ENCODE measurements around the gene SFXN5. TPM values are rescaled to one million over a fixed set of nuclear protein-coding genes. Genes with fewer than 3 reads are reported as not detected.

Gene SFXN5
- total RNA-seq, 1 donor from 2014 or later, result 19.5 TPM

DNA sequence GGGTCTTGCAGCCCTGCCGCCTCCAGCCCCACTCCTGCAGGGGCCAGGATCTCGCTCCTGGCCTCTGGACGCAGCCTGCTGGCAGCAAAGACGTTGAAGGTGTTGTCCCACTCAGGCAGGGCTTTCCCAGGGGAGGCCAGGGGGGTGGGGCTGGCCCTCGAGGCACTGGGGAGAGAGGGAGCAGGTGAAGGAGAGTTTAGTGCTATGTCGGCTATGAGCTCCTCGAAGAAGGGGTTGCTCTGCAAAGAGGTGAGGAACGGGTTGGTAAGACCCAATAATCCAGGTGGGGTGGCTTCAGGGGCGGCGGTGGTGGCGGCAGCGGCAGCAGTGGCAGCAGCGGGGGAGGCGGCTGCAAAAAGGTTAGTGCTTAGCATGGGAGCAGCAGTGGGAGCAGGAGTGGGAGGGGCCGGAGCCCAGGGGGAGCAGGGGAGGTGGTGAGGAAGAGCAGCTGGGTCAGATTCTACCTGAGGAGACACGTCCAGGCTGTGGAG, 9.7 kb upstream of the SFXN5 start:
- ATAC-seq, result no peak
- no peak for DNase-seq (ENCODE audit: low spot score)
- intact Hi-C loops (cut with DNase I), result no loop called here

GRCh38 chr2:73080321-73081131, 9.0 kb upstream of the SFXN5 start:
- DNase-seq (ENCODE audit: low spot score), result no peak
- intact Hi-C loops (cut with DNase I), result no loop called here
- ATAC-seq, result no peak

DNA sequence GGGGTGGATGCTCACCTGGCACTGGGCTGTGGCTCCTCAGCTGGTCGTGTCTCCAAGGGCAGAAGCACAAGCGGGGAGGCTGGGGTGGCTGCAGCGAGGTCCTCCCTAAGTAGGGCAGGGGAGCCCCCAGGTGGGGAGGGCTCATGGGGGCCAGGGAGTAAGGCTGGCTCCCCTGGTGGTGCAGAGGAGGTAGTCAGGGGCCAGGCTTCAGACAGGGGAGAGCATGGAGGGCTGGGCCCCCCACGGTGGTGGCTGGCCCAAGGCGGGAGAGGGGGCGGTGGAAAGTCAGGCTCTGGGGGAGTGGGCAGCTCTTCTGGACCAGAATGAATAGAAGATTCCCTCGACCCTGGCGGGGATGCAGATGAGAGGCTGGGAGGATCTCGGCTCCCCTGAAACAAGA, 8.1 kb upstream of the SFXN5 start:
- intact Hi-C loops (cut with DNase I), result no loop called here
- ATAC-seq, result no peak
- no peak for DNase-seq (ENCODE audit: low spot score)

- intact Hi-C loops (cut with DNase I), result no loop called here
- ATAC-seq, result no peak
- no peak for DNase-seq (ENCODE audit: low spot score)
Measured at GRCh38 chr2:73078457-73079411, 7.2 kb upstream of the SFXN5 start.

- intact Hi-C loops (cut with DNase I), result no loop called here
- DNase-seq (ENCODE audit: low spot score) (no peak), ATAC-seq (no peak)
Measured at GRCh38 chr2:73077424-73077795, 5.9 kb upstream of the SFXN5 start.

GRCh38 chr2:73076701-73077423, 5.3 kb upstream of the SFXN5 start:
- intact Hi-C loops (cut with DNase I), result no loop called here
- DNase-seq (ENCODE audit: low spot score), result no peak
- no peak for ATAC-seq

DNA sequence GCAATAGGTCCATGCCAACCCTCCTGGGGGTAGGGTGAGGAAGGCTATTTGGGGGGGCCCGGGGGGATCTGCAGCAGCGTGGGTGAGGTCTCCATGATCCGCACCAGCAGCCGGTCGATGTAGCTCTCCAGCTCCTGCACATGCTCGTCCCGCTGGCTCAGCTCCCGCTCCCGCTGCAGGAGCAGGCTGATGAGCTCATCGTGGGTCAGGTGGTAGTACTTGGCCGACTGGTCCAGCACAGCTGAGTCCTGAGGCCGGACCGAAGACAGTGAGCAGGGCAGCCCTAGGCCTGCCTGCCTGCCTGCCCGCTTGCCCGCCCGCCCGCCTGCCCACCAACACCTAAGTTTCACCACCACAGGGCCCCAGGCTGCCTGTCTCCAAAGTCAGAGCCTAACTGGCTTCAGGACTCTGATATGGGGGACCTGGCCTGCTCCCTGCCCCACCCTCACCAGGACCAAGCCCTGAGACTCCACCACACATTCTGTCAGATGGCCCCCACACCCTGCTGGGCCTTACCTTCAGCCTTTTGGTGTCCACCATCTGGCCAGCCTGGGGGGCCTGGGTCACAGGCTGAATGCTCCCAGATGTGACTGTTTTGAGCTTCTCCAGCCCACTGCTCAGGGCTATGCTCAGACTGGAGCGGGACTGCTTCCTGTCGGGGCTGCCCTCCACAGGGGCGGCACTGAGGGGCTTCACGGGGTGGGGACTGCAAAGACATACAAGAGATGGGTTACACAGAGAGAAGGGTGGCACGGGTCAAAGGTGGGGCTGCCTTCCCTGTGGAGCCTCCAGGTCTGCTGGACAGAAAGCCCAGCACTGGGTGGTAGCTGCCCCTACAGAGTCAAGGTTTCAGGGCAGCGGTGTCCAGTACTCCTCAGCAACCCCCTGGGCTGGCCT, 4.2 kb upstream of the SFXN5 start:
- DNase-seq (ENCODE audit: low spot score) (no peak), ATAC-seq (peak; percentile 14)
- intact Hi-C loops (cut with DNase I), result no loop called here

DNA sequence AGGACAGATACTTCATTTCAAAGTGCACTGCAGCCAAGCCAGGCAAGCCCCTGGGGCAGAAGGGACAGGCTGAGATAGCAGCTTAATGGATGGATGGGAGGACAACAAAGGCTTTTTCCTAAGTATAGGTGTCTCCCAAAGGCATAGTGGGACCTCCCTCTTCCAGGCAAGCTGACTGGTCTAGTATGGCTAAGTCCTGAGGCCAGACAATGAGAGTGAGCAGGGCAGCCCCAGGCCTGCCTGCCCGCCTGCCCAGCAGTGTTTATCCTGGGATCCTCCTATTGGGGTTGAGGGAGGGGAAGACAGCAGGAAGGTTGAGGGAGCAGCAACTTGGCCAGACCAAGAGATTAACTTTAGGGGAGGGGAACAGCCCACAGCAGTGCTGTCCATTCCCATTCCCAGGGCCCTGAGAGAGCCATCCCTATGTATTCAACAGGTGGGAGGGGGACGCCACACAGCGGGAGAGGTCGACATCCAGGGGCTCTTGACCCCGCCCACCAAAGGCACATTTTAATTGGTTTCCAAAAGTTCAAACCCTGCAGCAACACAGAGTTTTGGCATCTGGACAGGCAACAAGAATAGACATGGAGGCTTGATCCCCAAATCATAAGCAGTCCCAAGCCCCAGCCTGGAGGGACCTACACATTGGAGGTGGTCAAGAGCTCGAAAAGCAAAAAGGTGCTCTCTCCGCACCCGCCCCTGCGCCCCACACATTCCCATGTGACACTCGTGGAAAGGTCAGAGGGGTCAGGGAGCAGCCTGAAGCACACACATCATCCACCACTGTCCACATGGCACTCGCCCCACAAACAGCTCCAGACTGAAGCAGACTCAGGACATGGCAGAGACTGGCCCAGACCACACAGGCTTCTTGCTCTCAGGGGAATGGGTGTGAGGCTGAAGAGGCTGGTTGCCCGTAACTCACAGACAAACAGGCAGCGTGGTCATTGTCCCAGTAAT, 2.9 kb upstream of the SFXN5 start:
- ATAC-seq (no peak), DNase-seq (ENCODE audit: low spot score) (no peak)
- intact Hi-C loops (cut with DNase I), result loop anchor here (5.0 kb wide), 1 partner anchor 82 kb away; no protein-coding TSS in a partner anchor

DNA sequence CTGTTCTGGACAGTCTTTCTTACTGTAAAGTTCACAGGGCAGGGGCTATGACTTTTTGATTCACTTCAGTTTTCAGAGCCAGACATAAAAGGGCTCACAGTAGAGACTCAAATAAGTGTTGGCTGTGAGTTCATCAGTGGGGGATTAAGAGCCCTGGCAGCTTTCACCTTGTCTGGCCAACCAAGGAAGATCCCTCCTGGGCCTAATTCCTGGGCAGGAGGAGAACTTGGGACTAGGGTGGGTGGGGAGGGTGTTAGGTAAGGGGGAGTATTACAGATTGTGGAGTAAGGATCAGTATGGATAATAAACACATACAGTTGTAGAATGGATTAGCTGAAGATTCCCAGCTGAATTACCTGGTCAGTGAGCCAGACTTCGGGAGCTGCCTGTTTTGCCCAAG, 904 bp upstream of the SFXN5 start:
- no peak for DNase-seq (ENCODE audit: low spot score)
- intact Hi-C loops (cut with DNase I), result loop anchor here (5.0 kb wide), 1 partner anchor 80 kb away; no protein-coding TSS in a partner anchor
- no peak for ATAC-seq

GRCh38 chr2:73072129-73072395, 550 bp upstream of the SFXN5 start:
- DNase-seq (ENCODE audit: low spot score) (no peak), ATAC-seq (peak; percentile 35)
- intact Hi-C loops (cut with DNase I), result loop anchor here (5.0 kb wide), 1 partner anchor 80 kb away; no protein-coding TSS in a partner anchor

DNA sequence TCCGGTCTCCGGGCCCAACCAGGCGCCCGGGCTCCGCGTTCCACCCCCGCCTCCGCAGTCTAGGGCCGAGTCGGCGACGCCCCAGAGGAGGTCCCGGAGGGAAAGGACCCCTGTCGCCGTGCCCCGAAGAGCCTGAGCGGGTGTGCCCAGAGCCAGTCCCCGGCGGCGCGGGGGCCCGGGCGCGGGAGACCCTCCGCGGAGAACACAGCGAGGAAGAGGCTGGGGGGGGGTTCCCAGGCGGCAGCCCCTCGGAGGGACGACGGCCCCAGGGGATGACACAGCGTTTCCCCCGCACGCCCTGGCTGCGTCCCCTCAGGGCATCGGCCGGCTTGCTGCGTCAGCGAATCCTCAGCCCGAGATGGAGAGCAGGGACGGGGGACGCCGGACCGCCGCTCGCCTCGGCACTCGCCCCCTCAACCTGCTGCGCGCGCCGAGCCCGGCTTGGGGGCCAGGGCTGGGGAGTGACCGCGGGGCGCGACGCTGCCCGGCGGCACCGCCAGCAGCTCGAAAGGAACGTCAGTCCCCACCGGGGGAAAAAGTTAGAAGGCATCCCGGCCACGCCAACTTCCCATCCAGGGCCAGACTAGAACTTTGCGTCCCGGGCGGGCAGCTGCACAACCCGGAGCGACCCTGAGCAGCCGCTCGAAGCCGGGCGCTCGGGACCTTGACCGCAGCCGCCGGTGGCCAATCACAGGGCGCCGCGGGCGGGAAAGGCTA, 711 bp downstream of the SFXN5 start:
- intact Hi-C loops (cut with DNase I), result loop anchor here (5.0 kb wide), 1 partner anchor 78 kb away; no protein-coding TSS in a partner anchor
- ATAC-seq (peak; percentile 0), DNase-seq (ENCODE audit: low spot score) (peak; percentile 72)

GRCh38 chr2:73069855-73070642, 1.5 kb downstream of the SFXN5 start:
- intact Hi-C loops (cut with DNase I), result loop anchor here (5.0 kb wide), 1 partner anchor 78 kb away; no protein-coding TSS in a partner anchor
- ATAC-seq, result no peak
- DNase-seq (ENCODE audit: low spot score), result peak; percentile 58

DNA sequence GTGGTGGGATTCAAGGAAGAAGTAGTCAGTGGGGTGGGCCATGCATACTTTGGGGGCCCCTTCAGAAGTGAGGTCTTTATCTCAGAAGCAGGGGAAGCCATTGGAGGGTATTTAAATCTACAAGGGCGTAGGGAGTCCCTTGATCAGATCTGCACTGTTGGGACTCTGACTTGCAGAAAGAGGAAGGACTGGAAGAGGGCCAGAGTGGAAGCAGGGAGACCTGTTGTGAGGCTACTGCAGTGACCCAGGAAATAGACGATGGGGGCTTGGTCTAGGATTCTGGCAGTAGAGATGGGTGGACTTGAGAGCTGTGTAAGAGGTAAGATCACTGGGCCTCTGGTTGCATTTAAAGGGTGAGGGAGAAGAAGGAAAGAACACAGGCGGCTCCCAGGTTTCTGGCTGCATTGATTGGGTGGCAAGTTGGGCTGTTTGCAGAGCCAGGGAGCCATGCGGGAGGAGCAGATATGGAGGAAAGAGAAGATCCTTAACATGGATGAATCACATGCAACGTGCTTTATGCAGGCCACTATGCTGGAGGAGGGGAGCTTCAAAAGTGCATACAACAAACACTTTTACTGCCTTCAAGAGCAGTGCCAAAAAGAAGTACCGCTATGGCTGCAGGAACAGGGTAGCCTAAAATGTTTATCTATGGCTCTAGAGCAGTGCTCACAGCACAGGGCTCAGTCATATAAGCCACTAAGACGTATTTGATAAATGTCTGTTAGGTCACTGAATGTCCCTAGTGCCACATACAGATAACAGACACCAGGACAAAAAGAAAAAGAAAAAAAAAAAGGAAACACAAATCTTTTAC, 2.3 kb downstream of the SFXN5 start:
- ATAC-seq (no peak), DNase-seq (ENCODE audit: low spot score) (peak; percentile 45)
- intact Hi-C loops (cut with DNase I), result no loop called here

DNA sequence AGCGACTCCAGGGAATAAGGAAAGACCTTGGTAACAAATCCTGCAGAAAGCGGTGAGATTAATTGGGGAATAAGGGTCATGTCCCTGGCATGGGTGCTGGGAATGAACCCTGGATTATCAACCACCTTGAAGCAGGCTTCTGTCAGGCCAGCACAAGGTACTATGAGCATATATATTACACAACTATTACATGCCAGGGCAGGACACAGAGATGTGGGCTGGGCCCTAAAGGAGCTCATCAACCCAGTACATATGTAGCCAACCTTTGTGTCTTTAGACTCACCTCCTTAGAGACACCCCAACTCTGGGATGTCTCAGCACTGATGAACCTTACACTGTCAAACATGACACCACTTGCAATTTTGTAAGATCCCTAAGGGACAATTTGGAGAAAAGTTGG, 3.4 kb downstream of the SFXN5 start:
- ATAC-seq (no peak), DNase-seq (ENCODE audit: low spot score) (peak; percentile 10)
- intact Hi-C loops (cut with DNase I), result no loop called here

GRCh38 chr2:73067043-73067442, 4.5 kb downstream of the SFXN5 start:
- intact Hi-C loops (cut with DNase I), result no loop called here
- ATAC-seq, result no peak
- no peak for DNase-seq (ENCODE audit: low spot score)
